GM03348 (cell line): ENCODE measurements around the gene ENSA.
"Not testable (repeated sequence)": the region's sequence is repeated elsewhere in the genome, so short reads cannot be mapped to it uniquely, and the experiment has no call there.

Experiments used
- DNase-seq: peaks from one replicate; pipeline ENCODE4 v3.0.0; 2012; ENCODE audit warnings: low spot score

The ENSA gene

GRCh38 chr1:150629115-150629928, at the start of gene ENSA:
Gene ENSA (minus strand): TSS chr1:150629612. CDS start chr1:150629470, 142 bp downstream.
- DNase-seq, result peak; percentile 95

DNA sequence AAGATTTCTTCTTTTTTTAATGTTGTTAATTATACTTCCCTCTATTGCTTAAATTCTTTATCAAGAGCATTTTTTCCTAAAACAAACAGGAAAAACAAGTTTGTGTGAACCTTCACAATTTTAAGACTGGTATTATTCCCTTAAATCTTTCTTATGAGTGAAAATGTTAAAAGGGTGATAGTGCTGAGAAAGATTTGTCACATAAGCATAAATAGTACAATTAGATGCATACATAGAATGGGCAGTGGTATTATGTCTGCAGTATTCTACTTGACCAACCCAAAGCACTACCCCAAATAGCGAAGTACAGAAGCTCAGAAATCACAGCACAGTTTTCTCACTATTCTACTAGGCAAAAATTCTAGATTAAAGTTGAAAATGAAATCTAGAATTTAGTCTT, 49.6 kb upstream of the ENSA start:
- DNase-seq, result no peak

DNA sequence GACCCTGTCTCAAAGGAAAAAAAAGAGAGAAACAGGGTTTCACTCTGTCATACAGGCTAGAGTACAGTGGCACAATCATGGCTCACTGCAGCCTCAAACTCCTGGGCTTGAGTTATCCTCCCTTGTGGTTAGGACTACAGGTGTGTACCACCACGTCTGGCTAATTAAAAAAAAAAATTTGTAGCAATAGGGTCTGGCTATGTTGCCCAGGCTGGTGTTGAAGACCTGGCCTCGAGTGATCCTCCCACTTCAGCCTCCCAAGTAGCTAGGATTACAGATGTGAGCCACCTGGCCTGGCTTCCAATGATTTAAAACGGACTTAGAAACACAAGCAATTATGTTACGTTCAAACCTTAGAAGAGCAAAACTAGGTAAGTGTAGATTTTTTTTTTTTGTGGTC, 45.5 kb upstream of the ENSA start:
- DNase-seq, result no peak

GRCh38 chr1:150663321-150663720, 33.9 kb upstream of the ENSA start:
- no peak for DNase-seq

DNA sequence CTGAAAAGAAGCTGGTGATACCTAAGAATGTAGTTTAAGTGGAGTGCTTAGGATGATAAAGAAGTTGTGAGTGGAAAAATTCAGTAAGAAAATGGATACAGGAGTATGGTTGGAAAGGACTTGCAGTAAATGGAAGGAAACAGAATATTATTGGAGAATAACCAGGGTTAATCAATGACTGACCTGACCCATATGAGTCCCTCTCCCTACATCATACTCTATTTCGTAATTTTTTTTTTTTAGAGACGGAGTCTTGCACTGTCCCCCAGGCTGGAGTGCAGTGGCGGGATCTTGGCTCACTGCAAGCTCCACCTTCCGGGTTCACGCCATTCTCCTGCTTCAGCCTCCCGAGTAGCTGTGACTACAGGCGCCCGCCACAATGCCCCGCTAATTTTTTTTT, 33.4 kb upstream of the ENSA start:
- no peak for DNase-seq

DNA sequence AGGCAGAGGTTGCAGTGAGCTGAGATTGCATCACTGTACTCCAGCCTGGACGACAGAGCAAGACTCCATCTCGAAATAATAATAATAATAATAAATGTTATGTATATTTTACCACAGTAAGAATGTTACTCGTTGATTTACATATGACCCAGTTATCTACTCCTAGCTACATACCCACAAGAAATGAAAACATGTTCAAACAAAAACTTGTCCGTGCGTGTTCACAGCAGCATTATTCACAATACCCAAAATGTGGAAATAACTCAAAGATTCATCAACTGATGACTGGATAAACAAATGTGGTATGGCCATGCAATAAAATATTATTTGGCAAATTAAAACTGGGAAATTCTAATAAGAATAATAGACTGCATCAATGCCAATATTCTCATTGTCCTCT, 31.7 kb upstream of the ENSA start:
- no peak for DNase-seq

DNA sequence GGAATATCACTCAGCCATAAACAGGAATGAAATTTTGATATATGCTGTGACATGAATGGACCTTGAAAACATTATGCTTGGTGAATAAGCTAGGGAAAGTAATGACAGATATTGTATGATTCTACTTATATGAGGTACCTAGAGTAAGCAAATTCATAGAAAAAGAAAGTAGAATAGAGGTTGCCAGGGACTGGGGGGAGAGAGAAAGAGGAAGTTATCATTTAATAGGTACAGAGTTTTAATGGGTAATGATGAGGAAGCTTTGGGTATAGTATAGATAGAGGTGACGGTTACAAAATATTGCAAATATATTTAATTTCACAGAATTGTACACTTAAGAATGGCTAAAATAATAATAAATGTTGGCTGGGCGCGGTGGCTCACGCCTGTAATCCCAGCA, 31.2 kb upstream of the ENSA start:
- DNase-seq, result no peak

- DNase-seq, result not testable (repeated sequence)
Observed at GRCh38 chr1:150657064-150657463, 27.7 kb upstream of the ENSA start.

- DNase-seq, result not testable (repeated sequence)
Observed at GRCh38 chr1:150654635-150655034, 25.2 kb upstream of the ENSA start.

DNA sequence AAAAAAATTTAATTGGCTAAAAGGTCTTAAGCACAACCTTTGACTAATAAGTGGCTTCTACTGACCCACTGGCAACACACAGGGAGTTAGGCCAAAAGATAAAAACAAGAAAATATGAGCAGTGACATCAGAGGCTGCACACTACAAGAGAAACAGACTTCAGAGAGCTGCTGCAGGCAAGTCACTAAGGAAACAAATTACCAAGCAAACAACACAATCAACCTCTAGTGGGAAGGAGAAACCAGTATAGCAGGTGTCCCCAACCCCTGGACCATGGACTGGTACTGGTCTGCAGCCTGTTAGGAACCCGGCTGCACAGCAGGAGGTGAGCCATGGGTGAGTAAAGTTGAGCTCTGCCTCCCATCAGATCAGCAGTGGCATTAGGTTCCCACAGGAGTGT, 20.8 kb upstream of the ENSA start:
- DNase-seq, result no peak

GRCh38 chr1:150649441-150650075, 20.1 kb upstream of the ENSA start:
- DNase-seq, result no peak

DNA sequence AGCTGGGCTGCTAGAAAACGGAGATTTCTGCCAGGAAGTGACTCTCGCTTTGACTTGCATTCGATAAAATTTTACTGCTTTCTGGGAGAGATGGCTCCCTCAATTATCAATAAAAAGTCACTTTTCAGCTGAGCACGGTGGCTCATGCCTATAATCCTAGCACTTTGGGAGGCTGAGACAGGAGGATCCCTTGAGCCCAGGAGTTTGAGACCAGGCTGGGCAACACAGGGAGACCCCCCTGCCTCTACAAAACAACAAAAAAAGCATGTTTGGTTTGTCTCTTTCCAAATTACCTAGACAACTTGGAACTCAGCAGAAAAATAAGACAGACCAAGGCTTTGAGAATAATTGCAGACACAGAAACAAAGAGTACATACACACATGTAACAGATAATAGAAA, 12.9 kb upstream of the ENSA start:
- DNase-seq, result no peak

- not testable (repeated sequence) for DNase-seq
Observed at GRCh38 chr1:150641126-150641815, 11.9 kb upstream of the ENSA start.

DNA sequence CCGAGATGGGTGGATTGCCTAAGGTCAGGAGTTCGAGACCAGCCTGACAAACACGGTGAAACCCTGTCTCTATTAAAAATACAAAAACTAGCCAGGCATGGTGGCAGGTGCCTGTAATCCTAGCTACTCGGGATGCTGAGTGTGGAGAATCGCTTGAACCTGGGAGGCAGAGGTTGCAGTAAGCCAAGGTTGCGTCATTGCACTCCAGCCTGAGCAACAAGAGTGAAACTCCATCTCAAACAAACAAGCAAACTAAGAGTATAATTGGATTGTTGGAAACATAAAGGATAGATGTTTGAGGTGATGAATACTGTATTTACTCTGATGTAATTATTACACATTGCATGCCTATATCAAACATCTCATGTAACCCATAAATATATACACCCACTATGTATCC, 9.0 kb upstream of the ENSA start:
- DNase-seq, result not testable (repeated sequence)

DNA sequence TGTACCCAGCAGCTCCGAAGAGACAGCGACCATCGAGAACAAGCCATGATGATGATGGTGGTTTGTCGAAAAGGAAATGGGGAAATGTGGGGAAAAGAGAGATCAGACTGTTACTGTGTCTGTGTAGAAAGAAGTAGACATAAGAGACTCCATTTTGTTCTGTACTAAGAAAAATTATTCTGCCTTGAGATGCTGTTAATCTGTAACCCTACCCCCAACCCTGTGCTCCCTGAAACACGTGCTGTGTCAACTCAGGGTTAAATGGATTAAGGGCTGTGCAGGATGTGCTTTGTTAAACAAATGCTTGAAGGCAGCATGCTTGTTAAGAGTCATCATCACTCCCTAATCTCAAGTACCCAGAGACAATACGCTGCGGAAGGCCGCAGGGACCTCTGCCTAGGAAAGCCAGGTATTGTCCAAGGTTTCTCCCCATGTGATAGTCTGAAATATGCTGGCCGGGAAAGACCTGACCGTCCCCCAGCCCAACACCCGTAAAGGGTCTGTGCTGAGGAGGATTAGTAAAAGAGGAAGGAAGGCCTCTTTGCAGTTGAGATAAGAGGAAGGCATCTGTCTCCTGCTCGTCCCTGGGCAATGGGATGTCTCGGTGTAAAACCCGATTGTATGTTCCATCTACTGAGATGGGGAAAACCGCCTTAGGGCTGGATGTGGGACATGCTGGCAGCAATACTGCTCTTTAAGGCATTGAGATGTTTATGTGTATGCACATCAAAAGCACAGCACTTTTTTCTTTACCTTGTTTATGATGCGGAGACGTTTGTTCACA, 5.6 kb upstream of the ENSA start:
- not testable (repeated sequence) for DNase-seq

GRCh38 chr1:150628766-150629114, 672 bp downstream of the ENSA start:
- no peak for DNase-seq

DNA sequence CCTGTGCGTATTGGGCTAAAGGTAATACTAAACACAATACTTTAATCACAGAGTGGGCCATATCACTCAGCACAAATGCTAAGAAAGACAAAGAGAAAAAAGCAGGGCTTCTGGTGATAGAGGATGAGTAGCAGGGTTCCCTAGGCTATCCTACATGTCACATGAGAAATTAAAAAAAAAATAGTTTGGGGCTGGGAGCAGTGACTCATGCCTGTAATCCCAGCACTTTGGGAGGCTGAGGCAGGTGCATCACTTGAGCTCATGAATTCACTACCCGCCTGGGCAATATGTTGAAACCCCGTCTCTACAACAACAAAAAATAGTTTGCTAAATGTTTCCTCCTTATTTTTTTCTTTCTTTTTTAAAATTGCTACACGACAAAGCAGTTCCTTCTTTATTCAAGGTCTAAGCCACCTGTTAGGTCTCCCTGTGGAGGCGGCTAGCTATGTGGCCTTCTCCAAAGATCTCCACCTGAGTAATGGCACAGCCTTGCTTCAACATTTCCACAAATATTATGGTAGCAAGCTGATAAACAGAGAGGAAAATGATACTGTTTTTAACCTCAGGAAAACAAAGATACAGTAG, 1.5 kb downstream of the ENSA start:
- DNase-seq, result no peak

GRCh38 chr1:150626150-150626549, 3.3 kb downstream of the ENSA start:
- DNase-seq, result no peak

GRCh38 chr1:150624546-150624945, 4.9 kb downstream of the ENSA start:
- DNase-seq, result not testable (repeated sequence)

- DNase-seq, result not testable (repeated sequence)
Observed at GRCh38 chr1:150624134-150624533, 5.3 kb downstream of the ENSA start.

GRCh38 chr1:150622303-150622975, 7.0 kb downstream of the ENSA start:
- no peak for DNase-seq
